ENCODE results near the gene EIF2S3. TPM values are rescaled to one million over a fixed set of nuclear protein-coding genes. Genes with fewer than 3 reads are reported as not detected.

The EIF2S3 gene
- polyA plus RNA-seq, 3 donors, result 87.1 to 157 (median 87.2) TPM

DNA sequence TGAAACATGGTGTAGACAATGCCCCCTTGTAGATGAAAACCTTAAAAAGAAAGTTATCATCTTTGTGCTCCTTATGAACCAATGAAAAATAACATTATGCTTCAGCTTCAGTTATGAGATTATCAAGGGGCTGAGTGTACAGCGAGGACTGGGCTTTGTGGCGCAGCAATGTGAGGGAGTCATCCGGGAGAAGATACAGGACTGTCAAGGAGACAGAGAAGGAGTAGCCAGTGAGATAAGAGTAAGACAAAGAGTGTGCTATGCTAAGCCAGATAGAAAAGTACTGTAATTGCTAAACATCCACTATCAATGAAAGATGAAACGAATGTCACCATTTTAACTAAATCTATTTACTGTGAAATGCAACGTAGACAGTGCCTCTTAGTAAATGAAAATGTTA is 24.2 kb upstream of the EIF2S3 start:
- Histone ChIP-seq H3K36me3 (replicated peaks in 1 of 2; ENCODE audit: control insufficient read depth in 1 of 2, insufficient read depth in 2 of 2, low read length in 2 of 2) (no peaks in the 10 kb centered on the region), H3K9me3 (replicated peaks in 1 of 2; ENCODE audit: control insufficient read depth in 1 of 2, insufficient read depth in 1 of 2, low read length in 2 of 2) (peaks cover 0 to 4% of the 10 kb centered on the region in 2 donors), H3K4me1 (ENCODE audit: control insufficient read depth in 1 of 2, insufficient read depth in 2 of 2, low read length in 2 of 2) (no peaks in the 10 kb centered on the region), H3K4me2 (replicated peaks; ENCODE audit: extremely low read depth, low read length, poor library complexity, severe bottlenecking) (no peak overlapping the region), H3K79me2 (ENCODE audit: insufficient read depth, low read length) (no peaks in the 10 kb centered on the region), H3K4me3 (replicated peaks in 1 of 3; ENCODE audit: low read depth in 2 of 3, low read length in 3 of 3) (no peak overlapping the region), H3K27me3 (ENCODE audit: control insufficient read depth in 2 of 2, insufficient read depth in 2 of 2, low read length in 2 of 2) (peaks cover 0 to 24% of the 10 kb centered on the region in 2 donors), H4K20me1 (ENCODE audit: insufficient read depth, low read length) (no peaks in the 10 kb centered on the region), H2AFZ (ENCODE audit: insufficient read depth, low read depth, low read length, poor library complexity, severe bottlenecking) (no peak overlapping the region), H3K9ac (ENCODE audit: insufficient read depth, low read length, poor library complexity, severe bottlenecking) (no peak overlapping the region), H3K27ac (ENCODE audit: low read depth in 1 of 2, low read length in 2 of 2) (no peak overlapping the region)
- peaks cover 0 to 26% (median 1%) of the 10 kb centered on the region in 7 donors for H3K9me3 Mint-ChIP-seq
- no peaks in the 10 kb centered on the region for H3K4me1 Mint-ChIP-seq
- H3K36me3 Mint-ChIP-seq, result no peaks in the 10 kb centered on the region
- peaks cover 0 to 78% (median 0%) of the 10 kb centered on the region in 3 donors for H3K27me3 Mint-ChIP-seq (ENCODE audit: low read depth in 3 of 3)
- H3K27ac Mint-ChIP-seq, result peak overlapping the region in 1 of 7 donors; percentile 26
- H3K4me3 Mint-ChIP-seq, result no peak overlapping the region
- intact Hi-C loops (cut with micrococcal nuclease), result no loop called here
- no CpG with 5 or more reads among the region's 5 CpGs for WGBS (ENCODE audit: insufficient coverage)
- TF ChIP-seq, protein P1, sequence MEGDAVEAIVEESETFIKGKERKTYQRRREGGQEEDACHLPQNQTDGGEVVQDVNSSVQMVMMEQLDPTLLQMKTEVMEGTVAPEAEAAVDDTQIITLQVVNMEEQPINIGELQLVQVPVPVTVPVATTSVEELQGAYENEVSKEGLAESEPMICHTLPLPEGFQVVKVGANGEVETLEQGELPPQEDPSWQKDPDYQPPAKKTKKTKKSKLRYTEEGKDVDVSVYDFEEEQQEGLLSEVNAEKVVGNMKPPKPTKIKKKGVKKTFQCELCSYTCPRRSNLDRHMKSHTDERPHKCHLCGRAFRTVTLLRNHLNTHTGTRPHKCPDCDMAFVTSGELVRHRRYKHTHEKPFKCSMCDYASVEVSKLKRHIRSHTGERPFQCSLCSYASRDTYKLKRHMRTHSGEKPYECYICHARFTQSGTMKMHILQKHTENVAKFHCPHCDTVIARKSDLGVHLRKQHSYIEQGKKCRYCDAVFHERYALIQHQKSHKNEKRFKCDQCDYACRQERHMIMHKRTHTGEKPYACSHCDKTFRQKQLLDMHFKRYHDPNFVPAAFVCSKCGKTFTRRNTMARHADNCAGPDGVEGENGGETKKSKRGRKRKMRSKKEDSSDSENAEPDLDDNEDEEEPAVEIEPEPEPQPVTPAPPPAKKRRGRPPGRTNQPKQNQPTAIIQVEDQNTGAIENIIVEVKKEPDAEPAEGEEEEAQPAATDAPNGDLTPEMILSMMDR (IDR thresholded peaks at IDR 0.05), result no peak
- no peak for DNase-seq

DNA sequence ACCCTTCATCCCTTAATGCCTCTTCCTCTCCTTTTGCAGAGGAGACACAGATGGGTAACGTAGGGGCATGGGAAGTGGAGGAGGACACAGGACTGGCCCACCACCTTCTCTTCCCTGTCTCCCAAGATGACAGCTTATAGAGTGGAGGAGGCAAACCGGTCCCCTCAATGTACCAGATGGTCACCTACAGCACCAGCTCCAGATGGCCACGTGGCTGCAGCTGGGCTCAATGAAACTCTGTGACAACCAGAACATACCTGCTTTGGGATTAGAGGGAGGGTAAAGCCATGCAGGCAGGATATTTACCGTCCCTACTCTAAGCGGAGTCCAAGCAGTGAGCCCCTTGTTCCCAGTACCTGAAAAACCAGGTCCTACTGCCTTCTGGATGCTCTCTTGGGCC is 20.3 kb upstream of the EIF2S3 start:
- Histone ChIP-seq H3K79me2 (ENCODE audit: insufficient read depth, low read length) (no peaks in the 10 kb centered on the region), H3K4me2 (replicated peaks; ENCODE audit: extremely low read depth, low read length, poor library complexity, severe bottlenecking) (no peak overlapping the region), H3K9ac (ENCODE audit: insufficient read depth, low read length, poor library complexity, severe bottlenecking) (no peak overlapping the region), H3K4me1 (ENCODE audit: control insufficient read depth in 1 of 2, insufficient read depth in 2 of 2, low read length in 2 of 2) (no peaks in the 10 kb centered on the region), H3K27me3 (ENCODE audit: control insufficient read depth in 2 of 2, insufficient read depth in 2 of 2, low read length in 2 of 2) (peaks cover 0 to 21% of the 10 kb centered on the region in 2 donors), H2AFZ (ENCODE audit: insufficient read depth, low read depth, low read length, poor library complexity, severe bottlenecking) (no peak overlapping the region), H4K20me1 (ENCODE audit: insufficient read depth, low read length) (no peaks in the 10 kb centered on the region), H3K9me3 (replicated peaks in 1 of 2; ENCODE audit: control insufficient read depth in 1 of 2, insufficient read depth in 1 of 2, low read length in 2 of 2) (no peaks in the 10 kb centered on the region), H3K4me3 (replicated peaks in 1 of 3; ENCODE audit: low read depth in 2 of 3, low read length in 3 of 3) (no peak overlapping the region), H3K36me3 (replicated peaks in 1 of 2; ENCODE audit: control insufficient read depth in 1 of 2, insufficient read depth in 2 of 2, low read length in 2 of 2) (no peaks in the 10 kb centered on the region), H3K27ac (ENCODE audit: low read depth in 1 of 2, low read length in 2 of 2) (no peak overlapping the region)
- WGBS (ENCODE audit: insufficient coverage), result no CpG with 5 or more reads among the region's 5 CpGs
- TF ChIP-seq, protein P1 (IDR thresholded peaks at IDR 0.05), result no peak
- no peak overlapping the region for H3K4me3 Mint-ChIP-seq
- H3K36me3 Mint-ChIP-seq, result no peaks in the 10 kb centered on the region
- no peak overlapping the region for H3K27ac Mint-ChIP-seq
- peaks cover 0 to 19% (median 1%) of the 10 kb centered on the region in 7 donors for H3K9me3 Mint-ChIP-seq
- intact Hi-C loops (cut with micrococcal nuclease), result no loop called here
- peaks cover 0 to 88% (median 0%) of the 10 kb centered on the region in 3 donors for H3K27me3 Mint-ChIP-seq (ENCODE audit: low read depth in 3 of 3)
- no peaks in the 10 kb centered on the region for H3K4me1 Mint-ChIP-seq
- no peak for DNase-seq
